Epidermal melanocyte (primary cell): ENCODE measurements around the gene SRSF7.
"Not testable (repeated sequence)": the region's sequence is repeated elsewhere in the genome, so short reads cannot be mapped to it uniquely, and the experiment has no call there.

ENCODE experiments used
- DNase-seq: peaks from one replicate; pipeline ENCODE4 v3.0.0; 2011; ENCODE audit warnings: low spot score; ENCODE audit not compliant: insufficient read length

The SRSF7 gene

GRCh38 chr2:38733300-38733971 lies 17.7 kb downstream of the SRSF7 start:
- no peak for DNase-seq

DNA sequence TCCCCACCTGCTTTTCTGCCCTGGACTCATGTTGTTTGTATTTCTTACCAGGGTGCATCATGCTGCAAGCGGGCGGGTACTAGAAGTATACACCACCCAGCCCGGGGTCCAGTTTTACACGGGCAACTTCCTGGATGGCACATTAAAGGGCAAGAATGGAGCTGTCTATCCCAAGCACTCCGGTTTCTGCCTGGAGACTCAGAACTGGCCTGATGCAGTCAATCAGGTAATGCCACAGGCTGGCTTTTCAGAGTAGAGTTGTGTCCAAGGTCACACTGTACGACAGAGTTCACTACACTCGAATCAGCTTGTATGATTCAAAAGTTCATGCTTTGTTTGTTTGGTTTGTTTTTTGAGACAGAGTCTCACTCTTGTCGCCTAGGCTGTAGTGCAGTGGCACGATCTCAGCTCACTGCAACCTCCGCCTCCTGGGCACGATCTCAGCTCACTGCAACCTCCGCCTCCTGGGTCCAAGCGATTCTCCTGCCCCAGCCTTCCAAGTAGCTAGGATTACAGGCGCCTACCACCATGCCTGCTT lies 19.4 kb downstream of the SRSF7 start:
- DNase-seq: no peak

- DNase-seq: no peak
These were observed 20.1 kb downstream of the SRSF7 start for GRCh38 chr2:38731090-38731489.

GRCh38 chr2:38728694-38729093 lies 22.5 kb downstream of the SRSF7 start:
- no peak for DNase-seq

DNA sequence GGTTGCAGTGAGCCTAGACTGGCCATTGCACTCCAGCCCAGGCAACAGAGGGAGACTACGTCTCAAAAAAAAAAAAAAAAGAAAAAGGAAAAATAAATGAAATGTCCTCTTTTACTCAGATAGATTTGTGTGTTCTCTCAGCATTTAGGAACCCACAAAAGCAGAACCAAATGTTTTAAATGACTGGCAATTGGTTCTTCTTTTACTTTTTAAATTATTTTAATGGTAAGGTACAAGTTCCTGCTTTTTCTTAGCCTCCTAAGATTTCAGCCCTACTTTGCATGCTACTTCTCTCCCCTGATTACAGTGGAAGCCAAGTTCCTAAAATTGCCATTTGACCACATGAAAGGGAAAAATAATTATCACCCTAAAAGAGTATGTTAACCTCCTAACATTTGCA lies 23.5 kb downstream of the SRSF7 start:
- no peak for DNase-seq

DNA sequence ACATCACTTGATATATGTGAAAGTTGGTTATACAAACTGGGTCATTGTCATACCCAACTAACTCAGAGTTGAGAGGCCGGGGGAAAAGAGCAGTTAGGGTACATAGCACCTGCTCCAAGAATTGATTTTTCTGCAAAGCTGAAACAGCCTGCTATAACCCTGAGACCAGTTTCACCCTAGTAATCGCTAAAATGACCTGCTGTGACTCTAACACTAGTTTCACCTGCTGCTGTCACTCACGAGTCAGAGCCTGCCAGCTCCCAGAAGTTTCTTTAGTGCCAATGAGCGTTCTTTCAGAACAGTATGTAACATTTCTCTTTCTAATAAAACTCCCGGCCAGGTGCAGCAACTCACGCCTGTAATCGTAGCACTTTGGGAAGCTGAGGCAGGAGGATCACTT lies 28.0 kb downstream of the SRSF7 start:
- DNase-seq: no peak

DNA sequence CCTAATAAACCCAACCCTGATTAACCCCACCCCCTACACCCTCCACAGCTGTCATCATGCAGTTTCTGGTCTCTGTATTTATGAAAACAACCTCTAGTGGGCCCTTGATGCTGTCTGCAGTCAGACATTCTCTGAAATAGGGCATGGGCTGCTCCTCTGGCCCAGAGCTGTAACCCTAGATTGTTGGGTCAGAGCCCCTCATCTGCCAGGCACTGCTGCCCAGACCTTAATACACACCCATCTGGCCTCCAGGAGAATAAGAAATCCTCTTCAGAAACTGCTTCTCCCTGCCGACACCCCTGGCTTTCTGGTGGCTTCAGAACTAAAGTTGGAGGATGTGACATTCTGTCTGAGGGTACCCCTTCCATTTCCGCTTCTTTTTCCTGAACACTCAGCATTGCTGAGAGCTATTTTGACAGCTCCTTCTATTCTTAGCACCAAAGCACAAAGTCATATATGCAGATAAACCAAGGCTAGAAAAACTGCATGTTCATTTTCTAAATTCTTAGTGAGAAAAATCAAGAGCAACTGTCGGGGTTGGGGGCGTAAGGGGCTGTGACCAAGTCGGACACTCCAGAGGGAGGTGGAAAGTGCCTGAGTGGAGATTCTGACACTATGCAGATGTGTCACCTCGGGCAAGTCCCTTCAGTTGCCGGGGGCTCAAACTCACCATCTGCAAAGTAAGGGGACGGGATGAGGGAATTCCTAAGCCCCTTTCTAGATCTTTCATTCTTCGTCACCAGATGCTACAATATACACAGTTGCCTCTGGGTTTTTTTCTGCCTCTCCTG lies 28.7 kb downstream of the SRSF7 start:
- DNase-seq: no peak

- DNase-seq: peak; percentile 30
These were observed 30.4 kb downstream of the SRSF7 start for GRCh38 chr2:38720613-38721241.

DNA sequence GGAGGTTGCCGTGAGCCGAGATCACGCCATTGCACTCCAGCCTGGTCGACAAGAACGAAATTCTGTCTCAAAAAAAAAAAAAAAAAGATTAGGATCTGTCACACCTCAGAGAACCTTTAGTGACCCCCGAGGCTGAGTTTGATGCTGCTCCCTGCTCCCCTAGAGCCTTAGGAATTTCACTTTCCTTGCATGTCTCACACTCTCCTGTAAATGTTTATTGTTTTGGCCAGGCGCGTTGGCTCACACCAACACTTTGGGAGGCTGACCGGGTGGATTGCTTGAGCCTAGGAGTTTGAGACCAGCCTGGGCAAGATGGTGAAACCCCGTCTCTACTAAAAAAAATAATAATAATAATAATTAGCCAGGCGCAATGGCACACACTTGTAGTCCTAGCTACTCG lies 31.5 kb downstream of the SRSF7 start:
- no peak for DNase-seq

DNA sequence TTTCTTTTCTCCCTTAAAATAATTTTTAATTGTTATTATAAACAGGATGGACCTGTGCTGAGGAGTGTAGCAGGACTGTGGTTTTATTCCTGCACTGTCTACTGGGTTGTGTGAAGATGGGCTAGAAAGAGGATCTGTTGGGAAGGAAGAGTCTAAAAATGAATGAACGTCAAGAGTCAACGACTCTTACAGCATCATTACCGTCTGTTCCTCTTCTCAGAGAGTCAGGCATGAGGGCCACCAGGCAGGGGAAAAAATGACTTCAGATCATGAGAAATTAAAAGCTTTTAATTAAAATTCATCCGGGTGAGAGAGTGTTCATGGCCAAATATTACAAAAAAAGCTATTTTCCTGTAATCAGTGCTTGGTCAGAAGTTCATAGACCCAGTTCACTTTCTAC lies 32.6 kb downstream of the SRSF7 start:
- no peak for DNase-seq

DNA sequence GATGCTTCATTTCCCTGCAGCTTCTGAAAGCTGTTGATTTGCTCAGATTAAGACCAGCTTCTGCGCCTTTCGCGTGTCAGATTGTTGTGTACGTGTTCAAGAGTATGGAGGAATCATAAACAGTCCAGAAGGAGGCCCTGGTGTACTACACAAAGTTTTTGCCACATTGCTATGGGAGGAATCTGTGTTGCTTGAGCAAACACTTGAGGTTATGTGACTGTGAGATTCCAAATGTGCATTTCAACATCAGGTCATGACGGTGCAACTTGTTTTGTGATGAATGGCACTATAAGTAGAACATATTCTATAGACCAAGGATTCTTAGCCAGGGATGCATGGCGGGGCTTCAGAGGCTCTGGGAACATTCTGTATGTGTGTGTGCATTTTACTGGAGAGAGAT lies 35.0 kb downstream of the SRSF7 start:
- no peak for DNase-seq

- not testable (repeated sequence) for DNase-seq
These were observed 36.2 kb downstream of the SRSF7 start for GRCh38 chr2:38714941-38715340.

GRCh38 chr2:38713338-38713737 lies 37.8 kb downstream of the SRSF7 start:
- DNase-seq: no peak

DNA sequence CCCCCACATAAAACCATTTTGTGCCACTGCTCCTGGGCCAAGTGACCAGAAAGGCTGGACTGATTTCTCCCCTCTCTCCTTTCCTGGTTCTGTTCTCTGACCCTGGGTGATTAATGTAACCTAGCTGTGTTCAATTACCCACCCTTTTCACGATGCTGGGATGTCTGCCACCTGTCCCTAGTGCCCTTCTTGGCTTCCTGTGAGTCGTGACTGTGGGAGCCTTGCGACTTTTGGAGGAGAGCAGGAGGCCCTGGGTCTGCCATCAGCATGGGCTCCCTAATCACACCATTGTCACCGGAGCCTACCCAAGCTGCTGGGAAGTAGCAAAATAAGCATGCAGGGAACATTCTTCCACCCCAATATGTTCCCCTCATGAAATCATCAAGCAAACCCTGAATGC lies 38.3 kb downstream of the SRSF7 start:
- DNase-seq: no peak

DNA sequence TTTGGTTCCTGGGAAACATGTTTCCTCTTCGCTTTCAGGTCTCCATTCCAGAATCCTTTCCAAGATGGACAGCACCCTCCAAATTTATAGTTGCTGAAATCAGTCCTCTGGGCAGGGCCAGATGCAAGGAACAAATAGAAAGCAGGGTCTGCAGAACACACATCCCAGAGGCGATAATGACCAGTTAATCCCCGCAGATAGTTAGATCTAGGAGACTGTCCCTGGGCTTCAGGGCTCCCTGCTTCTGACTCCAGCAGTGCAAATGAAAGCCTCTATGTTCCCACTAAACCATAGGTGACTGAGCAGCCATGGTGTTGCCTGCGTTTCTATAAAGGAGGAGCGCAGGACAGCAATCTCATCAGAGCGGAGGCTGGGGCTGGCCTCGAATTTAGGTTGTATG lies 38.7 kb downstream of the SRSF7 start:
- no peak for DNase-seq

DNA sequence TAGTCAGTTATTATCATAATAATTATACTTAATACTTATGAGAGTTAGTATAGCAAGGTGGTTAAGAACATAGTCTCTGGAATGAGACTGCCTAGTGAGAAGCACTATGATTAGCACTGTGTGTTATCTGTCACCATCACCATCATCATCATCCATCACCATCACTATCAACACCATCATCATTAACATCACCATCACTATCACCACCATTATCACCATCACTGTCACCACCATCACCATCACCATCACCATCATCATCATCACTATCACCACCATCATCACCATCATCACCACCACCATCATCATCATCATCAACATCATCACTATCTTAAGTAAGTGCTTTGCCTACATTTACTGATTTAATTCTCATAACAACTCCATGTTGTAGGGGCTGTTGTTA lies 39.6 kb downstream of the SRSF7 start:
- no peak for DNase-seq

DNA sequence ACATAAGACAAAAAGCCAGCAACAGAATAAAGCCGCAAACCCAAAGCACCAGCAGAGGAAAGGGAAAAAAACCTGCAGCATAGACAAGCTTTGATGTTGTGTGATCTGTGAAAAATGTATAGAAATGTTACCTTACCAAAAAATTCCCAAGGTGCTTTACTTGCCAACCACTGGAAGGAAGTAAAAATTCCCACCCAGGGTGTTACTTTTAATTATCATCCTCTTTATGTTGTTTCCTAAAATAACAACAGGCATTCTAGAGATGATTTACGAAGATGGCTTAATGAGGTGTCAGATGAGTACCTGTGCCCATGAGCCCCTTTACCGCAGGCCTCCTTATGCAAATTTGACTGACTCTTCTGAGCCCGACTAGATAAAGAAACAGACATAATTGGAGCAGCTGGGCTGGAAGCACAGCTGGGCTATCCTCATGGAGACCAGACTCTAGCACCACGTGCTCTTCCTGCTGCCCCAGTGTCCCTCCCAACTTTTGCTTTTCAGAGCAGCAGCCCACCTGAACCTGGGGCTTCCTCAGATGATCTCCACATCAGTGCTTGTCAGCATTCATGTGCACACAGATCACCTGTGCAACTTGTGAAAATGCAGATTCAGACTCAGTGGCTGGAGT lies 41.5 kb downstream of the SRSF7 start:
- no peak for DNase-seq

- DNase-seq: no peak
These were observed 42.1 kb downstream of the SRSF7 start for GRCh38 chr2:38708900-38709566.

- DNase-seq: not testable (repeated sequence)
These were observed 42.7 kb downstream of the SRSF7 start for GRCh38 chr2:38708491-38708890.

DNA sequence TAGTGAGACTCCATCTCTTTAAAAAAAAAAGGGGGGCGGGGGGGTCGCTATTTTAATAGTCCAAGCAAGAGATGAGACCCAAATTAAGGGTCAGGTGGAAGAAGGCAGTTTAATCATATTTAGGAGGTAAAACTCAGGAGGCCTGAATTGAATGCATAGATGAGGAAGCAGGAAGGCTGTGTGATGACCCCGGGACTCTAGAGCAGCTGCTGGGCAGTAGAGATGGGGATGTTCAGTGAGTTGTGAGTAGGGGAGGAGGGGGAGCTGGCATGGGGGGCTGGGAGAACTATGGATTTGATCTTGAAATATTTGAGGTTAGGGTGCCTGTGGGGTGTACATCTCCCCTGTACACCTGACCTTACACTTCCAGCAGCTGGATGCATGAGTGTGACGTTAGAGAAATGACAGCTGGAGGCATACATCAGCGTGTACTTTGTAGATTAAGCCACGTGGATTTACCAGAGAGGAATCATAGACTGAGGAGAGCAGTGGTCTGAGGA lies 44.3 kb downstream of the SRSF7 start:
- DNase-seq: no peak

DNA sequence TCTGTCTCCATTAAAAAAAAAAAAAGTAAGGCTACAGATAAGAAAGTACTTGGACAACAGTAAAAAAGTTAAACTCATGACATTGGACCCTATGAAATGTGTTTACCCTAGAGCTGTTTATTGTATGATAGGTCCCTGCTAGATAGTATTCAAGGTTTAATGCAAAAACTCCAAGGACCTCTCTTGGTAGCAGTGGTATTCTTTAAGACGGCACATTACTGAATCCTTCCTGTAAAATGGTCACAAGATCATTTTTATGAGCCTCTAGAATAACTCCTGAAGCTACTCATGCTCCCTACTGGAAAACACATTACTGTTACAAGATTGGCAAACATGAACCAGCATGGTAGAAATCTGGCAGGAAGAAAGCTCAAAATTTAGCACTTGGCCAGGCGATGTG lies 46.5 kb downstream of the SRSF7 start:
- no peak for DNase-seq
